OCI-LY7 (cell line): Measurements from ENCODE around the gene MBD1.

ENCODE experiments used
- EZH2phosphoT487 ChIP-seq: fragments of 200-600 bp; sonication (generic); IDR thresholded peaks from 2 replicates; pipeline ENCODE4 v1.6.1; 2018; ENCODE audit warnings: low read depth, borderline replicate concordance, mild to moderate bottlenecking, mixed run types, antibody characterized with exemption, low read length, moderate library complexity, mixed read lengths
- TF ChIP-seq, protein P1 (sequence below): fragments of 200-600 bp; sonication (generic); conservative IDR thresholded peaks from 2 replicates; pipeline ENCODE4 v1.5.1; 2014; ENCODE audit warnings: mild to moderate bottlenecking, antibody characterized with exemption, low read length, moderate library complexity, mixed read lengths

DNA sequence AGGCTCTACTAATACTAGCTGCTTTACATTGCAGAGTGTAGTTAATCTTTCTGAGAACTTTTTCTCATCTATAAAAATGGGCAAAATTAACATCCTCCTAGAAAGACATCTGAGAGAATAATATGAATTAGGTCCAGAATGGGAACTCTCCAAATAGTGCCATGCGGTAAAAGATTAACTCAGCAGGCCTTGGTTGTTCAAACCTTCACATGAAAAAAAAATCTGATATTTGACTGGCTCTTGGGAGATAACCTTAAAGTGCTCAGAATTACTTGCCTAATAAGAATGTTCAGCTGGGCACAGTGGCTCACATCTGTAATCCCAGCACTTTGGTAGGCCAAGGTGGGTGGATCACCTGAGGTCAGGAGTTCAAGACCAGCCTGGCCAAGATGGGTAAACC is 11.7 kb upstream of the MBD1 start:
- TF ChIP-seq, protein P1, sequence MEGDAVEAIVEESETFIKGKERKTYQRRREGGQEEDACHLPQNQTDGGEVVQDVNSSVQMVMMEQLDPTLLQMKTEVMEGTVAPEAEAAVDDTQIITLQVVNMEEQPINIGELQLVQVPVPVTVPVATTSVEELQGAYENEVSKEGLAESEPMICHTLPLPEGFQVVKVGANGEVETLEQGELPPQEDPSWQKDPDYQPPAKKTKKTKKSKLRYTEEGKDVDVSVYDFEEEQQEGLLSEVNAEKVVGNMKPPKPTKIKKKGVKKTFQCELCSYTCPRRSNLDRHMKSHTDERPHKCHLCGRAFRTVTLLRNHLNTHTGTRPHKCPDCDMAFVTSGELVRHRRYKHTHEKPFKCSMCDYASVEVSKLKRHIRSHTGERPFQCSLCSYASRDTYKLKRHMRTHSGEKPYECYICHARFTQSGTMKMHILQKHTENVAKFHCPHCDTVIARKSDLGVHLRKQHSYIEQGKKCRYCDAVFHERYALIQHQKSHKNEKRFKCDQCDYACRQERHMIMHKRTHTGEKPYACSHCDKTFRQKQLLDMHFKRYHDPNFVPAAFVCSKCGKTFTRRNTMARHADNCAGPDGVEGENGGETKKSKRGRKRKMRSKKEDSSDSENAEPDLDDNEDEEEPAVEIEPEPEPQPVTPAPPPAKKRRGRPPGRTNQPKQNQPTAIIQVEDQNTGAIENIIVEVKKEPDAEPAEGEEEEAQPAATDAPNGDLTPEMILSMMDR: no peak
- no peak for TF ChIP-seq EZH2phosphoT487
